IPS-20b (cell line): ENCODE results near the gene KDM4B.

Experiments used
- H3K27ac ChIP-seq: one replicate; pipeline ENCODE4 v1.5.1; 2013; ENCODE audit warnings: low read length
- H3K27me3 ChIP-seq: 2 replicates; pipeline ENCODE4 v1.6.1; 2013; ENCODE audit warnings: mild to moderate bottlenecking, low read length, inconsistent platforms; ENCODE audit not compliant: insufficient read depth
- H3K36me3 ChIP-seq: 2 replicates; pipeline ENCODE4 v1.6.1; 2013; ENCODE audit warnings: low read depth, mild to moderate bottlenecking, inconsistent platforms, low read length, moderate library complexity; ENCODE audit not compliant: insufficient read depth
- H3K4me1 ChIP-seq: 2 replicates; pipeline ENCODE4 v1.6.1; 2013; ENCODE audit warnings: mild to moderate bottlenecking, control low read depth, inconsistent platforms, low read length, moderate library complexity; ENCODE audit not compliant: insufficient read depth
- H3K4me3 ChIP-seq: 2 replicates; pipeline ENCODE4 v1.5.1; 2013; ENCODE audit warnings: mild to moderate bottlenecking, low read length, inconsistent platforms
- H3K9ac ChIP-seq: 2 replicates; pipeline ENCODE4 v1.6.1; 2013; ENCODE audit warnings: low read depth, mild to moderate bottlenecking, inconsistent platforms, low read length, moderate library complexity
- H3K9me3 ChIP-seq: 2 replicates; pipeline ENCODE4 v1.6.1; 2013; ENCODE audit warnings: mild to moderate bottlenecking, low read depth, low read length, inconsistent platforms; ENCODE audit not compliant: insufficient read depth

KDM4B gene

DNA sequence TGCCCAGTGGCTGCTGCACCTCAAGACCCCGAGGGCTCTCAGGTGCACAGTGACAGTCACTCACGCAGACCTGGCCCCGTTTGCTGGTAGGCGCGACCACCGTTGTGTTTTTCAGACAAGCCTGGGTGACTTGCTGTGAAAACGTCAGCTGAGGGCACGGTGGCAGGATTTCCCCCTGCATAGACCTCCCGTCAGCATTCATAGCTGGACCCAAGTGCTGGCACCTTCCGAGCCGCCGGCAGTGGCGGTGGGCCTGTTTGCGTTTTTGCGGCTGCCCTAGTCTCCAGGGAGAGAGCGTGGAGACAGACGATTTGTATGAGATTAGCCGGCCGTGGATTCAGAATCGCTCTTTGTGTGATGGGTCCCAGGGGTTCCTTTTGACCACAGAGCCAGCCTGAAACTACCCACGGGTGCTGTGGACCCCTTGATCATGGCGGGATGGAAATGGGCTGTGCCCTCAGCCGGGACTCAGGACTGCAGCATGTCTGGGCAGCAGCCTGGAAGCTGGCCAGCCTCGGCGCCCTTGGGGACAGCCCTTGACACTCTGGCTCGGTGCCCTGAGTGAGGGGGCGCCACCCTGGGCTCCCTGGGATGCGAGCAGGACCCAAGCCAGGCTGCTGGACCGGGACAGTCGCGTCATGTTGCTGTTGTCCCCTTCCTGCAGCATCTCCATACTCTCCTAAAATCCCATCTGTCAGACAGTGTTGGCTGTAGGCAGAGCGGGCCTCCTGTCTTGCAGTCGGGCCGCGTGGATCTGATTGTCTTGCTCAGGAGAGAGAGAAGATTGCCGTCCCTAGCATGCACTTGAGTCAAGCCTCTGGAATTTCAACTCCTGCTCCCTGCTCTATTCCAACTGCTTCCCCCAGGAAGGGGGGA is 8.6 kb downstream of the KDM4B start:
- no peak overlapping the region for H3K27ac ChIP-seq
- no peak overlapping the region for H3K4me3 ChIP-seq

DNA sequence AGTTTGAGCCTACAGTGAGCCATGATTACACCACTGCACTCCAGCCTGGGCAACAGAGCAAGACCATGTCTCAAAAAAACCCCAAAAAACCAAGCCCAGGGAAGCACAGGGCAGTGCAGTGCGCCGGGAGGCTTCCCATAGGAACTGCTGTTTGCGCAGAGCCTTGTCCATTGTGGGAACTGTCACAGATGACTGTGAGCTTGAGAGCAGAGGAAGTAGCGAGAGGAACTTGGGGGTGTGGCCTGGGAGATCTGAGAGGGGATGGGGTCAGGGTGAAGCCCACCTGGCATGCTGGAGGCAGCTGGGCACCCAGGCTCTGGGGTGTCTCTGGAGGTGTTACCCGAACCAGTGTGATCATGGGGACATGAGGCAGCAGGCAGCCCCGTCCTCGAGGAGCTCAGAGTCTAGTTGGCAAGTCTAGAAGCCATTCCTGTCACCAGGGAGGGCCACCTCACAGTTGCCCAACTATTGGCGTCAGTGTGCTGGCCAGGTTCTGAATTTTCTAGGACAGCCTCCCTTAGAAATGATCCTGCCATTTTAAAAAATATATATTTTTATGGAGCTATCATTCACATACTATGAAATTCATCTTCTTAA is 10.4 kb downstream of the KDM4B start:
- no peak overlapping the region for H3K27ac ChIP-seq

More for the DNA sequence above, 8.6 kb downstream of the KDM4B start:
- Histone ChIP-seq H3K4me1 (no peaks in the 10 kb centered on the region), H3K9ac (no peak overlapping the region), H3K36me3 (no peaks in the 10 kb centered on the region), H3K9me3 (no peaks in the 10 kb centered on the region), H3K27me3 (no peaks in the 10 kb centered on the region)

DNA sequence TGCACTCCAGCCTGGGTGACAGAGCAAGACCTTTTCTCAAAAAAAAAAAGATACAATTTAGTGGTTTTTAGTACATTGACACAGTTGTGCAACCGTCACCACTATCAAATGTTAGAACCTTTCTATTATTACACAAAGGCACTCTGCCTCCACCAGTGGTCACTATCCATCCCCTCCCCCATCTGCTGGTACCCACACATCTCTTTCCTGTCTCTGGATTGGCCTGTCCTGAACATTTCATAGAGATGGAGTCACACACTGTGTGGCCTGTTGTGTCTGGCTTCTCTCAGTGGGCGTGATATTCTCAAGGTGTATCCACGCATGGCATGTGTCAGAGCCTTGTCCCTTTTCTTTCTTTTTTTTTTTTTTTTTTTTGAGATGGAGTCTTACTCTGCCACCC is 11.2 kb downstream of the KDM4B start:
- Histone ChIP-seq H3K27ac (no peak overlapping the region), H3K9ac (no peak overlapping the region), H3K9me3 (no peaks in the 10 kb centered on the region), H3K27me3 (no peaks in the 10 kb centered on the region), H3K4me3 (no peak overlapping the region), H3K36me3 (no peaks in the 10 kb centered on the region), H3K4me1 (peaks cover 5% of the 10 kb centered on the region; the same call in 1 of the 2 replicates)

More for the DNA sequence above, 10.4 kb downstream of the KDM4B start:
- Histone ChIP-seq H3K4me1 (peaks cover 5% of the 10 kb centered on the region; the same call in 1 of the 2 replicates), H3K9me3 (no peaks in the 10 kb centered on the region), H3K4me3 (no peak overlapping the region), H3K36me3 (no peaks in the 10 kb centered on the region), H3K9ac (no peak overlapping the region), H3K27me3 (no peaks in the 10 kb centered on the region)

DNA sequence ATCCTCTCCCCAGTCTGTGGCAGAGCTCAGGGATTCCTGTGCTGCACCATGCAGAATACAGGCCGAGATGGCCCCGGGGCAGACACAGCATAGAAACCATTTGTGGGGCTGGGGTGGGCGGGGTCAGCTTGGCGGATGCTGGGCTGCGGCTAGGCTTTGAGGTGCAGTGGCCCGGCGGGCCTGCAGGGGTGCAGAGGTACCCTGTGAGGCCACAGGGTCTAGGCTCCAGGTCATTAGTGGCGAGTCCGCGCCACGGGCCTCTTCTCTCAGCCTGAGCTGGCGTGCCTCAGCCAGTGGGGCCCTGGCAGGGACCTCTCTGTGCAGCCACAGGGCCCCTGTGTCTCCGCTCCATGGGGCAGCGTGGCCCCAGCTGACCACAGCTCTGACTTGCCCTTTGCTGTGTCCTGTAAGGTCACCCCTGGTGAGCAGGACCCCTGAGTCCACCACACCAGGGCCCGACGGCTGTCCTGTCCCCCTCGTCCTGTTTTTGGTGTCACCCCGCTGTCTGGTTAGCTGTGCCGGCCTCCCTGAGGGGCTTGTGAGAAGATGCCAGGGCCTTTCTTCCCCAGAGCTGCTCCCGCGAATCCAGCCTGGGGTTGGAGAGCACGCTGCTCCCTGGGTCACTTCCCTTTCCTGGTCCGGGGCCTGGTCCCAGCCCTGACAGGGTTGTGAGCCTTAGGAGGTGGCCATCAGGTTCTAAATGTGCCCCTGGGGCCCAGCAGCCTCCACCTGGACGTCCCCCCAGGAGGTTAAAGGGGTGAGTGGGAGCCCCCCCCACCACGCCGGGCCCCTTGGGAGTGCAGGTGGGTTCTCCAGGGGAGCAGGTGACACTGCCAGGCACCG is 12.1 kb downstream of the KDM4B start:
- no peak overlapping the region for H3K4me3 ChIP-seq
- H3K27ac ChIP-seq: no peak overlapping the region
- no peaks in the 10 kb centered on the region for H3K27me3 ChIP-seq
- H3K9me3 ChIP-seq: no peaks in the 10 kb centered on the region
- H3K36me3 ChIP-seq: no peaks in the 10 kb centered on the region
- H3K4me1 ChIP-seq: peaks cover 5% of the 10 kb centered on the region; the same call in 1 of the 2 replicates
- H3K9ac ChIP-seq: no peak overlapping the region

DNA sequence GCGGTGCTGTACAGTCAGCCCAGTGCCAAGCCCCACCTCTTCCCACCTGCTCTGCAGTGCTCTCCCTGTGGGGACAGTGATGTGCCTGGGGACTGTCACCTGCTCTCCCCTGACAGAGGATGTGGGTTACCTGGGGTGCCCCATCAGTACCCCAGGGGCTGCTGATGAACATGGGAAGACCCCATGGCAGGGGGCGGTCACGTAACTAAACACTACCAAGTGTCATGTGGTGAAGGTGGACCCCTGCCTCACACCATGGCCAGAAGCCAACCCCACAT is 12.7 kb downstream of the KDM4B start:
- Histone ChIP-seq H3K36me3 (no peaks in the 10 kb centered on the region), H3K4me3 (no peak overlapping the region), H3K27me3 (no peaks in the 10 kb centered on the region), H3K27ac (no peak overlapping the region), H3K9me3 (no peaks in the 10 kb centered on the region), H3K4me1 (peaks cover 5% of the 10 kb centered on the region; the same call in 1 of the 2 replicates), H3K9ac (no peak overlapping the region)

DNA sequence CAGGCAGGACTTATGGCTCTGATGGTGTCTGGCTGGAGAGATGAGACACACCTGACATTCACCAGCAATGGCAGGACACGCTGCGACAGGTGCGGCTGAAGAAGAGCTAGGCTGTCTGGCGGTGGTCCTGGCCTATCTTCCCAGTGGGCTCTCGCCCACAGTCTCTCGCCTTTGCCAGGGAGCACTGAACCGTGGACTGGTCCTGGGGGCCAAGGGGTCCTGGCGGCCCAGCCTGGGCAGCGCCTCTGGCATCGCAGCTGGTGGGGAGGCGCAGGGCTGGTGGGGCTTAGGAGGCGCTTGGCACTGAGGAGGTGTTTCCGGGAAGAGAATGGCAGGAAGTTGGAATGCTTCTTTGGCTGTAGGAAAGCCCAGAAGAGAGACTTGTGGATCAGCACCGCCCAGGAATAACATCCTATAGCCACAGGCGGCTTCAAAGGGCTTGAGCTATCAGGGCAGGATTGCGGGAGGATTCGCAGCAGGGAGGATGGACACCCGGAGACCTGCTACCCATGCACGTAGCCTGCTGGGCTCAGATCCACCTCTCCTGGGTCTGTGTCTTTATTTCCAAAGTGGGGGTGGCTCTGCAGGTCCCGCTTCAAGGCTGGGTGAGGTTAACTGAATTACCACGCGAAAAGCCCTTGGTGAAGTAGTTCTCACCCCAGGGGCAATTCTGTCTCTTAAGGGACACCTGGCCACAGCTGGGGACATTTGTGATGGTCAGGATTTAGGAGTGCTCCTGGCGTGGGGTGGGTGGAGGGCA is 14.6 kb downstream of the KDM4B start:
- Histone ChIP-seq H3K4me1 (peaks cover 5% of the 10 kb centered on the region; the same call in 1 of the 2 replicates), H3K9ac (no peak overlapping the region), H3K27me3 (no peaks in the 10 kb centered on the region), H3K36me3 (no peaks in the 10 kb centered on the region), H3K4me3 (no peak overlapping the region), H3K9me3 (no peaks in the 10 kb centered on the region), H3K27ac (no peak overlapping the region)

DNA sequence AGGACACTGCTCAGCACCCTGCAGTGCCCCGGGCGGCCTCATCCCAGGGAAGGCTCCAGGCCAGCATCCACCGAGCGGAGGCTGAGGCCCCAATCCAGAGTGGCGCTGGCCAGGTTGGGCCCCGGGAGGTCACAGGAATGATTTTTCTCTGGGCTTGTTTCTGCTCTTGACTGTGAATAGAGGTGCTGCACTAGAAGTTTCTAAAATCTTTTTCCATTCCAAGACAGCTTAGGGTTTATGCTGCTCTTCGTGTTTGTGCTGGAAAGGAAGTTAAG is 15.1 kb downstream of the KDM4B start:
- H3K27ac ChIP-seq: no peak overlapping the region
- peaks cover 5% of the 10 kb centered on the region; the same call in 1 of the 2 replicates for H3K4me1 ChIP-seq
- no peak overlapping the region; the same call in 1 of the 2 replicates for H3K9ac ChIP-seq

DNA sequence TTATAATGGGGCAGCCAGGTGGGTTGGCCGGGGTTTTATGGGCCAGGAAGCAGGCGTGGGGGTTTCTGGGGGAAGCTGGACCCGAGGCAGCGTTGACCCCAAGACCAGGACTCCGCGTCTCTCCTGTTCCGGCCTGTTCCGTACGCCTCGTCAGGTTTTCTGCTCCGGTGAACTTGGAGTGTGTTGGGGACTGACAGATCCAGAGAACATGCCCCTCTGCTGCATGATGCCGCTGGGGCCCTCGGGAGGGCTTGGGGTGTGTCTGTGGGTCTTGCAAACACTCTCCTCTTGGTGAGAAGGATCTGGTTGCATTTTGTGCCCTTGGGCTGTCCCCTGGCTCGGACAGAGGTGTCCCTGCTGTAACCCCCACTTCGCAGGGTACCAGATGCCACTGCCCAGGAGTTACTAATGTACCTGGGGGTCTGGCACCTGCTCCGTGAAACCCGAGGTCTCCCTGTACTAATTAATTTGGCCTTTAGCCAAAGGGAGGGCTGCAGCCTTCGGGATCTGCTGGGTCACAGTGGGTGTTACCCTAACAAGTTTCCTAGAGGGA is 15.6 kb downstream of the KDM4B start:
- H3K27me3 ChIP-seq: no peaks in the 10 kb centered on the region
- H3K9me3 ChIP-seq: no peaks in the 10 kb centered on the region
- no peak overlapping the region; the same call in 1 of the 2 replicates for H3K9ac ChIP-seq
- H3K4me3 ChIP-seq: no peak overlapping the region
- H3K27ac ChIP-seq: no peak overlapping the region
- H3K36me3 ChIP-seq: no peaks in the 10 kb centered on the region
- H3K4me1 ChIP-seq: peaks cover 5% of the 10 kb centered on the region; the same call in 1 of the 2 replicates

More for the DNA sequence above, 15.1 kb downstream of the KDM4B start:
- Histone ChIP-seq H3K9me3 (no peaks in the 10 kb centered on the region), H3K4me3 (no peak overlapping the region), H3K27me3 (no peaks in the 10 kb centered on the region), H3K36me3 (no peaks in the 10 kb centered on the region)

DNA sequence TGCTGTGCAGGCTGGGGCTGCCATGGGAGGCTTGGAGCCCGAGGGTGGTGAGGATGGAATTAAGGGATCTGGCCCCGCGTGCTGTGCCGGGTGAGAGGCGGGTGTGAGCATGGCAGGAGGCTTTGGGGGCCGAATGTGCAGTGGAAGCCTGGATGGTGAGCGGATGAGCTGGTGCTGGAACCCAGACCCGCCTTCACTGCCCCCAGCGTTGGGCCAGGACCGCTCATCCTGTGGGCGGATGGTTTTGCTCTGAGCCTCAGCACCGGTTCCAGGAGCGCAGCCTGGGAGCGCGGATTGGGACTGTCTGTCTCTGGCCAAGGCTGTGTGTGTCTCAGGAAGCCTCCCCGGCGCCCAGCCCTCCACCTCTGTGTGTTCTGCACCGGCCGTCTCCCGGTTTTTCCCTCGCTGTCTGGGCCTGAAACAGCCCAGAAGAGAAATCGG is 16.7 kb downstream of the KDM4B start:
- no peak overlapping the region for H3K9ac ChIP-seq
- H3K36me3 ChIP-seq: no peaks in the 10 kb centered on the region
- H3K27ac ChIP-seq: no peak overlapping the region

DNA sequence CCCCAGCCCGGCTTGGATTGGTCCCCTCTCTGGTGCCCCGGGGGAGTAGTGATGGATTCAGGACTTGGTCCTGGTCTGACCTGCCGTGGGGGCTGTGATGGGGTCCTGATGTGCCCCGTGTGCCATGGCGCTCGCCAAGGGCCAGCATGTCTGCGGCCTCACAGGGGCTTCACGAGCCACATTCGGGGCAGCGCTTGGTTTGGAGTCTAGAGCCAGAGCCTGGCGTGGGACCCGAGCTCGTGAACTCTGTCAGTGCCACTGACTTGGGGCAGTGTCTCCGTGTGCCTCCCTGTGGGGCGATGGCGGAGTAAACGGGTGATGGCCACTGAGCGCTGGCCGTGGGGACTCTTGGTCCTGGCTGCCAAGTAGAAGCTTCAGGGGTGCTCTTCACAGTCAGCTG is 17.1 kb downstream of the KDM4B start:
- Histone ChIP-seq H3K36me3 (no peaks in the 10 kb centered on the region), H3K27ac (no peak overlapping the region), H3K9ac (no peak overlapping the region), H3K9me3 (no peaks in the 10 kb centered on the region), H3K4me3 (no peak overlapping the region), H3K27me3 (no peaks in the 10 kb centered on the region), H3K4me1 (peaks cover 5% of the 10 kb centered on the region; the same call in 1 of the 2 replicates)

More for the DNA sequence above, 16.7 kb downstream of the KDM4B start:
- Histone ChIP-seq H3K9me3 (no peaks in the 10 kb centered on the region), H3K4me3 (no peak overlapping the region), H3K4me1 (peaks cover 5% of the 10 kb centered on the region; the same call in 1 of the 2 replicates), H3K27me3 (no peaks in the 10 kb centered on the region)

DNA sequence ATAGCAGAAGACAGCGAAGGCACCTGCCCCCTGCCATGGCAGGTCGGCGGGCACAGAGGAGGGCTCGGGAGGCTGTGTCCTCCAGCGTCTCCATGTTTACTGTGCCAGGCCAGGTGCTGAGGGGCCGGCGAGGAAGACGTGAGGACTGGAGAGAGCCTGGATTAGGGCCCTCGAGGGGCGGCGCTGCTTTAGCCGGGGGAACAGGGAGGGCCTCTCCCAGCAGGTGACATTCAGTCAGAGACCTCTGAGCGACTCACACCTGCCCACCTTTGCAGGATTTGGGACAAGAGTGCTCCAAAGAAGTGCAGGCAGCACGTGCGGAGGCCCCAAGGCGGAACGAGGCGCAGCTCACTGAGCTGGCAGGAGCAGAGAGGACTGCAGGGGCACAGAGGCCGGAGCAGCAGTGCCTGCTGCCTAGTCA is 17.6 kb downstream of the KDM4B start:
- Histone ChIP-seq H3K4me3 (no peak overlapping the region), H3K27me3 (no peaks in the 10 kb centered on the region), H3K9me3 (no peaks in the 10 kb centered on the region), H3K27ac (no peak overlapping the region), H3K4me1 (peaks cover 5% of the 10 kb centered on the region; the same call in 1 of the 2 replicates), H3K9ac (no peak overlapping the region), H3K36me3 (no peaks in the 10 kb centered on the region)
